Activated T-helper 1 cell treated with anti-CD3 and anti-CD28 coated beads, Interleukin-12 subunit alpha, Interleukin-12 subunit beta, Interleukin-2, Interleukin-4 antibody, amounts not matched to agents 30 ng/mL and 10 ng/mL and 1 ng/mL, durations not matched to agents 14 hours and 24 hours and 36 hours (primary cell): ENCODE measurements around the gene C5AR2. TPM values are rescaled to one million over a fixed set of nuclear protein-coding genes. Genes with fewer than 3 reads are reported as not detected.
"Not testable (repeated sequence)": the region's sequence is repeated elsewhere in the genome, so short reads cannot be mapped to it uniquely, and the experiment has no call there.

Source experiments
- DNase-seq: peaks from one replicate; pipeline ENCODE4 v3.0.0; 2021; ENCODE audit warnings: low spot score
- H3K27ac Mint-ChIP-seq: one replicate; pipeline ENCODE4 v1.8.0; 2021; ENCODE audit warnings: mild to moderate bottlenecking, mixed read lengths
- H3K27me3 Mint-ChIP-seq: one replicate; pipeline ENCODE4 v1.8.0; 2022; ENCODE audit warnings: mild to moderate bottlenecking, moderate library complexity, mixed read lengths; ENCODE audit not compliant: insufficient read depth
- H3K36me3 Mint-ChIP-seq: one replicate; pipeline ENCODE4 v1.8.0; 2021; ENCODE audit warnings: low read depth, mixed read lengths
- H3K4me1 Mint-ChIP-seq: one replicate; pipeline ENCODE4 v1.8.0; 2021; ENCODE audit warnings: low read depth, mixed read lengths
- H3K4me3 Mint-ChIP-seq: one replicate; pipeline ENCODE4 v1.8.0; 2021; ENCODE audit warnings: mild to moderate bottlenecking, moderate library complexity, mixed read lengths
- H3K9me3 Mint-ChIP-seq: one replicate; pipeline ENCODE4 v1.8.0; 2021; ENCODE audit warnings: mixed read lengths
- intact Hi-C: fragments of 100-400 bp; cut with micrococcal nuclease; formaldehyde crosslinking; loops from one replicate; pipeline ENCODE4 v1.15.1; 2024
- total RNA-seq: library from RNA; stranded (reverse); gene quantifications from 2 replicates; pipeline ENCODE4 v1.2.3, GENCODE V29; 2022

C5AR2 gene
- total RNA-seq, 1 donor from 2014 or later, result not detected

DNA sequence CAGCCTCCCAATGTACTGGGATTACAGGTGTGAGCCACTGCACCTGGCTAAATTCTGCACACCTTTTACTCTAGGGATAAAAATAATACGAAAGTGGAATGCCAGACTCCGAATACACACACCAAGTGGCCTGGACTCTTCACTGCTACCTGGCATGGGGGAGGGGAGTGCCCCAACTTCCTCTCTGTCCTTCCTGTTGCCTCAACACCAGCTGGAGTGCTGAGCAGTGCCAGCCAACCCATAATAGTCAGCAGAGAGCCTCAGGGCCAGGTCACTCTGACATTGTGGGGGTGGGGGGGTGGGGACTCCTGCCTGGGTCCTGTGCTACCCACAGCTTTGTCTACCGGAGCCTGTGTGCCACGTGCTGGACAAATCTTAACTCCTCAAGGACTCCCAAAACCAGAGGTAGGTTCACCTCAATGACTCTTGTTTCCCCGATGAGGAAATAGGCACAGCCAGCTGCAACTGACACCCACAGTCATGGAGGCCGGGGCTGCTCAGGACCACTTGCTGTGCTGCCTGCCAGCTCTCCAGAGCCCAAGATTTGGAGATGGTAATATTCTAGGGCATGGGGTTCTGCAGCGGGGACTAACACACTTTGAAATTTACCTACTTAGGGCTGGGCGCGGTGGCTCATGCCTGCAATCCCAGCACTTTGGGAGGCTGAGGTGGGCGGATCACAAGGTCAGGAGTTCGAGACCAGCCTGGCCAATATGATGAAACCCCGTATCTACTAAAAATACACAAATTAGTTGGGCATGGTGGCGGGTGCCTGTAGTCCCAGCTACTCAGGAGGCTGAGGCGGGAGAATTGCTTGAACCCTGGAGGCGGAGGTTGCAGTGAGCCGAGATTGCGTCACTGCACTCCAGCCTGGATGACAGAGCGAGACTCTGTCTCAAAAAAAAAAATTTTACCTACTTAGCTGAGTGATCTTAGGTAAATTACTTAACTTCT is 5.1 kb downstream of the C5AR2 start:
- H3K9me3 Mint-ChIP-seq, H3K36me3 Mint-ChIP-seq, DNase-seq, H3K4me1 Mint-ChIP-seq, H3K4me3 Mint-ChIP-seq, H3K27ac Mint-ChIP-seq, intact Hi-C loops, H3K27me3 Mint-ChIP-seq: not testable (repeated sequence)

DNA sequence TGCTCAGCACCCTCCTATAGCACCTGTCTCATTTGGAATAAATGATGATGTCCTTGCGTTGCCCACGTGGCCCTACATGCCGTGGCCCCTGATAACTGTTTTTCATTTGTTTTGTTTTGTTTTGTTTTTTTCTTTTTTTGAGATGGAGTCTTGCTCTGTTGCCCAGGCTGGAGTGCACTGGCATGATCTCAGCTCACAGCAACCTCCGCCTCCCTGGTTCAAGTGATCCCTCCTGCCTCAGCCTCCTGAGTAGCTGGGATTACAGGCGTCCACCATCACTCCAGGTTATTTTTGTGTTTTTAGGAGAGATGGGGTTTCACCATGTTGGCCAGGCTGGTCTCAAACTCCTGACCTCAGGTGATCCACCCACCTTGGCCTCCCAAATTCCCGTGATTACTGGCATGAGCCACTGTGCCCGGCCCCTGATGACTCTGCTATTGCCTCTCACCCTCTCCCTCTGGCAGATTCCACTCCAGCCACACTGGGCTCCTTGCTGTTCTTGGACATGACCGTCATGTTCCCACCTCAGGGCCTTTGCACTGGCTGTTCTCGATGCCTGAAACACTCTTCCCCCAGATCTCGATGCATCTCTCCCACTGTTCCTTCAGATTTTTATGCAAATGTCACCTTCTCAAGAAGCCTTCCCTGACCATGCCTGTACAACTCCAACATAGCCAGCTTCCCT is 7.4 kb downstream of the C5AR2 start:
- H3K4me3 Mint-ChIP-seq, result no peak overlapping the region
- H3K36me3 Mint-ChIP-seq, result no peaks in the 10 kb centered on the region
- no peaks in the 10 kb centered on the region for H3K9me3 Mint-ChIP-seq
- no peak for DNase-seq
- intact Hi-C loops, result no loop called here
- H3K27me3 Mint-ChIP-seq, result peaks cover 3% of the 10 kb centered on the region
- H3K27ac Mint-ChIP-seq, result no peak overlapping the region
- H3K4me1 Mint-ChIP-seq, result peaks cover 6% of the 10 kb centered on the region

DNA sequence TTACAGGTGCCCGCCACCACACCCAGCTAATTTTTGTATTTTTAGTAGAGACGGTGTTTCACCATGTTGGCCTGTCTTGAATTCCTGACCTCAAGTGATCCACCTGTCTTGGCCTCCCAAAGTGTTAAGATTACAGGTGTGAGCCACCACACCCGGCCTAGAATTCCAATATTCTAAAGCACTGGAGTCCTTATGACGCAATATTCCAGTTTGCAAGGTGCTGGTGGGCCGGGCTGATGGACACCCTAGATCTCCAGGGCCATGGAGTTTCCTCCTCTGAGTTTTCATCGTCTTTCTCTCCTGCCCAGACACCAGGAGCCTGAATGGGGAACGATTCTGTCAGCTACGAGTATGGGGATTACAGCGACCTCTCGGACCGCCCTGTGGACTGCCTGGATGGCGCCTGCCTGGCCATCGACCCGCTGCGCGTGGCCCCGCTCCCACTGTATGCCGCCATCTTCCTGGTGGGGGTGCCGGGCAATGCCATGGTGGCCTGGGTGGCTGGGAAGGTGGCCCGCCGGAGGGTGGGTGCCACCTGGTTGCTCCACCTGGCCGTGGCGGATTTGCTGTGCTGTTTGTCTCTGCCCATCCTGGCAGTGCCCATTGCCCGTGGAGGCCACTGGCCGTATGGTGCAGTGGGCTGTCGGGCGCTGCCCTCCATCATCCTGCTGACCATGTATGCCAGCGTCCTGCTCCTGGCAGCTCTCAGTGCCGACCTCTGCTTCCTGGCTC is 8.7 kb downstream of the C5AR2 start:
- H3K36me3 Mint-ChIP-seq, result no peaks in the 10 kb centered on the region
- DNase-seq, result no peak
- H3K4me3 Mint-ChIP-seq, result no peak overlapping the region
- peaks cover 6% of the 10 kb centered on the region for H3K4me1 Mint-ChIP-seq
- peaks cover 3% of the 10 kb centered on the region for H3K27me3 Mint-ChIP-seq
- intact Hi-C loops, result no loop called here
- no peaks in the 10 kb centered on the region for H3K9me3 Mint-ChIP-seq
- no peak overlapping the region for H3K27ac Mint-ChIP-seq

DNA sequence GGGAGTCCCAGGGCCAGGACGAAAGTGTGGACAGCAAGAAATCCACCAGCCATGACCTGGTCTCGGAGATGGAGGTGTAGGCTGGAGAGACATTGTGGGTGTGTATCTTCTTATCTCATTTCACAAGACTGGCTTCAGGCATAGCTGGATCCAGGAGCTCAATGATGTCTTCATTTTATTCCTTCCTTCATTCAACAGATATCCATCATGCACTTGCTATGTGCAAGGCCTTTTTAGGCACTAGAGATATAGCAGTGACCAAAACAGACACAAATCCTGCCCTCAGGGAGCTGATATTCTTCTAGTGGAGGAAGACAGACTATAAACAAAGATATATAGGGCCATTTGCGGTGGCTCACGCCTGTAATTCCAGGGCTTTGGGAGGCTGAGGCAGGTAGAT is 9.8 kb downstream of the C5AR2 start:
- Mint-ChIP-seq H3K4me1 (peaks cover under 1% of the 10 kb centered on the region), H3K9me3 (no peaks in the 10 kb centered on the region), H3K4me3 (no peak overlapping the region), H3K27ac (no peak overlapping the region), H3K36me3 (no peaks in the 10 kb centered on the region), H3K27me3 (peaks cover 3% of the 10 kb centered on the region)
- no peak for DNase-seq
- intact Hi-C loops, result no loop called here

DNA sequence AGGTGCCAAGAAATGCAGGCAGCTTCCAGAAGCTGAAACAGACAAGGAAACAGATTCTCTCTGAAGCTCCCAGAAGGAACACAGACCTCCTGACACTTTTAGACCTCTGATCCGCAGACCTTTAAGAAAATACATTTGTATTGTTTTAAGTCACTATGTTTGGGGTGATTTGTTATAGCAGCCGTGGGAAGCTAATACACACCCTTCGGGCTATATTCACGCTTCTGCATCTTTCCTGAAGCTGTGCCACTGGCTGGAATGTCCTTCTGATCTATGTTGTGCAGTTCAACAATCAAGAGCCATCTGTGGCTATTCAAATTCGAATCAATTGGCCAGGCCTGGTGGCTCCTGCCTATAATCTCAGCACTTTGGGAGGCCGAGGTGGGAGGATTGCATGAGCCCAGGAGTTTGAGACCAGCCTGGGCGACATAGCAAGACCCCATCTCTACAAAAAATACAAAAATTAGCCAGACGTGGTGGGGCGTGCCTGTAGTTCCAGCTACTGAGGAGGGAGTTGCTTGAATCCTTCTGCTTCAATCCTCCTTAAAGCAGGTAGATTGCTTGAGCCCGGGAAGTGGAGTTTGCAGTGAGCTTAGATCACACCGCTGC is 11.3 kb downstream of the C5AR2 start:
- intact Hi-C loops, result no loop called here
- Mint-ChIP-seq H3K36me3 (no peaks in the 10 kb centered on the region), H3K27ac (no peak overlapping the region), H3K9me3 (no peaks in the 10 kb centered on the region), H3K4me1 (no peaks in the 10 kb centered on the region), H3K27me3 (peaks cover 3% of the 10 kb centered on the region), H3K4me3 (no peak overlapping the region)
- no peak for DNase-seq

DNA sequence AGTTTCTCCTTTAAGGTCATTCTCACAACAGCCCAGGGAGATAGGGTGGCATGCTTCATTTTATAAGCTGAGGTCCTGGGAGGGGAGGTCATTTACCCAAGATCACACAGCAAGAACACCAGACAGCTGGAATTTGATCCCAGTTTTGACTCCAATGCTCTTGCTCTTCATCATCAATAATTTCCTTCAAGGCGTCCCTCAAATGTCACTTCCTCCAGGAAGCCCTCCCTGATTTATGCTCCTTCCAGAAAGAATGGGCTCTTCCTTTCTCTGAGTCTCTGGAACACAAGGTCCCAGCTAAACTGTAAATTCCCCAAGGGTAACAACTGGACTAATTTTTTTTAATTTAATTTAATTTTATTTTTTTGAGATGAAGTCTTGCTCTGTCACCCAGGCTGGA is 12.4 kb downstream of the C5AR2 start:
- intact Hi-C loops, result no loop called here
- no peak overlapping the region for H3K27ac Mint-ChIP-seq
- H3K36me3 Mint-ChIP-seq, result peaks cover 4% of the 10 kb centered on the region
- peaks cover 10% of the 10 kb centered on the region for H3K4me1 Mint-ChIP-seq
- no peaks in the 10 kb centered on the region for H3K9me3 Mint-ChIP-seq
- H3K27me3 Mint-ChIP-seq, result peaks cover 3% of the 10 kb centered on the region
- no peak overlapping the region for H3K4me3 Mint-ChIP-seq
- DNase-seq, result no peak

DNA sequence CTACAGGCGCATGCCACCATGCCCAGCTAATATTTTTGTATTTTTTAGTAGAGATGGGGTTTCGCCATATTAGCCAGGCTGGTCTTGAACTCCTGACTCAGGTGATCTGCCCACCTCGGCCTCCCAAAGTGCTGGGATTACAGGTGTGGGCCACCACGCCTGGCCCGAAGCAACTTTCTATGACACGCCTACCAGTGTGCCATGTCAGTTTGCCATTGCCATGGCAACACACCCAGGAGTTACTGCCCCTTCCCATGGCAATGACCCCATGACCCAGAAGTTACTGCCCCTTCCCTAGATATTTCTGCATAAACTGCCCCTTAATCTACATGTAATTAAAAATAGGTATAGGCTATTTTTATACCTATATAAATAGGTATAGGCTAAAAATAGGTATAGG is 14.0 kb downstream of the C5AR2 start:
- not testable (repeated sequence) for H3K27me3 Mint-ChIP-seq, DNase-seq, H3K27ac Mint-ChIP-seq, H3K9me3 Mint-ChIP-seq, H3K4me3 Mint-ChIP-seq
- peaks cover 24% of the 10 kb centered on the region for H3K4me1 Mint-ChIP-seq
- intact Hi-C loops, result loop anchor here (5.0 kb wide), 2 partner anchors 36 to 309 kb away; no protein-coding TSS in a partner anchor
- peaks cover 13% of the 10 kb centered on the region for H3K36me3 Mint-ChIP-seq

DNA sequence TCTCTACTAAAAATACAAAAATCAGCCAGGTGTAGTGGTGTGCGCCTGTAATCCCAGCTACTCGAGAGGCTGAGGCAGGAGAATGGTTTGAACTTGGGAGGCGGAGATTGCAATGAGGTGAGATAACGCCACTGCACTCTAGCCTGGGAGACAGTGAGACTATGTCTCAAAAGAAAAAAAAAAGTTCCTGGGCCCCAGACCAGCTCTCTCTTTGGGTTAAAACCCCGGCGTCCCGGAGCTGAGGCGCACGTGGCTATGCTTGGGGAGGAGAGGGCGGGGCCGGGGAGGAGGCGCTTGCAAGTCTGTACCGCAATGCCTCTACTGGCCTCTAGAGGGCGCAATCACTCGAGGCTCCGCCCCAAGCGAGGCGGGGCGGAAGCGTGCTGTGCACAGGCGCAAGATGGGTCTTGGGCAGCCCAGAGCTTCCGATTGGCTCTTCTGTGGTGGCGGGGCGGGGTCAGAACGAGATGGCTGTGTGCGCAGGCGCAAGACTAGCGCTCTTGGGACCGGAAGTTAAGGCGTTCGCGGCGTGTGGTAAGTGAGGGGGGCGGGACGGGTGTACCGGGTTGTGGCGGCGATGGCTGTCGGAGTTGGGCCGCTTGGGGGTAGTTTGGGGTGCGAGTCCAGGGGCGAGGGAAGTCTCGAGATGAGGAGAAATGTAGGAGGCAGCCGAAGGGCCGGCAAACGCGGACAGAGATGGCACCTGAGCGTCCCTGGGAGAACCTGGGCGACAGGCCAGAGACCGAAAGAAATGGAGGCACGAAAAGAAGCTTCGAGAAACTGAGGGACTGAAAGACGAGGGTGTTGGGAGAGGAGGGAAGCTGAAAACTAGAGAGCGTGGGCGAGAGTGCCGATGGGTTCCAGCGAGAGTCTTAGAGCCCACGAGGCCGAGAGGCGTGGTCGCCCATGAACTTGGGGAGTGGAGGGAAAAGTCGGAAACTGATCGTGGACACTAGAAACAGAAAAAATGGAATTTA is 17.1 kb downstream of the C5AR2 start, which contains the start of gene DHX34:
DHX34 (plus strand) TSS at position 497 of the 977 bp plus-strand sequence. CDS start 3,716 bp downstream, outside the sequence.
- no peaks in the 10 kb centered on the region for H3K9me3 Mint-ChIP-seq
- H3K36me3 Mint-ChIP-seq, result peaks cover 20% of the 10 kb centered on the region
- peak within 1 kb of the TSS; percentile 93 for H3K4me3 Mint-ChIP-seq
- peak; percentile 100 for DNase-seq
- no peaks in the 10 kb centered on the region for H3K27me3 Mint-ChIP-seq
- intact Hi-C loops, result loop anchor here (1.0 to 5.0 kb wide), 9 partner anchors 33 to 1656 kb away; partner anchors contain the start of genes INAFM1, NAPA, NOP53 and QPCTL
- peak within 1 kb of the TSS; percentile 94 for H3K27ac Mint-ChIP-seq
- peaks cover 40% of the 10 kb centered on the region for H3K4me1 Mint-ChIP-seq

DNA sequence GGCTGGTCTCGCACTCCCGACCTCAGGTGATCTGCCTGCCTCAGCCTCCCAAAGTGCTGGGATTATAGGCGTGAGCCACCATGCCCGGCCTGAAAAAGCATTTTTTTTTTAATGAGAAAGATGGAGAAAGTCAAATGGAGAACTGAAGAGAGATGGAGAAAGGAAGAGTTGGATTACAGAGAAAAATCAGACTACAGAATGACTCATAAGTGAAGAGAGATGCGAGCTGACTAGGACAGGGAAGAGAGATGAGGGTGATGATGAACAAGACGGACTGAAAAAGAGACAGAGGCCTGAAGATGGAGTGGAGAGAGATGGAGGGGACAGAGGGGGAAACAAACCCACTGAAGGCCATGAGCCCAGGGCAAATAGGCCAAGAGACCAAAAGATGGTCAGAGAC is 18.7 kb downstream of the C5AR2 start:
- Mint-ChIP-seq H3K36me3 (peaks cover 26% of the 10 kb centered on the region), H3K9me3 (no peaks in the 10 kb centered on the region), H3K27ac (peak overlapping the region; percentile 40), H3K27me3 (no peaks in the 10 kb centered on the region), H3K4me1 (peaks cover 40% of the 10 kb centered on the region), H3K4me3 (peak overlapping the region; percentile 69)
- intact Hi-C loops, result no loop called here
- no peak for DNase-seq

DNA sequence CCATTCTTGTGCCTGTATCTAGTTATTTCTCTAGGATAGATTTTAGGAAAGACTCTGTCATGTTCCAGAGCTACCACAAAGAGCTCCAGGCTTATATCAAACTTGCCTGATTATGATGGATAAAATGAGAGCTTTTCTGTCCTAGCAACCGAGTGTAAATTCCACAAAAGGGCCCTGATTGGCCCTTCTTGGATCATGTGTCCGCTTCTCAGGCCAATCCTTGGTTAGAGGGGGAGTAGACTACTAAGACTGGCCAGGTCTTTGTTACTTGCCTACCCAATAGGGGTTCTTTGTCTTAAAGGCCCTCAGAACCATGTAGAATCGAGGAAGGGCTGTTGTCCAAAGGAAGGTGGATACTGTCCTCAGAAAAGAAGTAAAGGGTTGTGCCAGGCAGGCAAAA is 19.6 kb downstream of the C5AR2 start:
- Mint-ChIP-seq H3K9me3 (no peaks in the 10 kb centered on the region), H3K27me3 (no peaks in the 10 kb centered on the region), H3K4me3 (no peak overlapping the region), H3K27ac (no peak overlapping the region), H3K36me3 (peaks cover 32% of the 10 kb centered on the region), H3K4me1 (peaks cover 40% of the 10 kb centered on the region)
- intact Hi-C loops, result no loop called here
- no peak for DNase-seq

DNA sequence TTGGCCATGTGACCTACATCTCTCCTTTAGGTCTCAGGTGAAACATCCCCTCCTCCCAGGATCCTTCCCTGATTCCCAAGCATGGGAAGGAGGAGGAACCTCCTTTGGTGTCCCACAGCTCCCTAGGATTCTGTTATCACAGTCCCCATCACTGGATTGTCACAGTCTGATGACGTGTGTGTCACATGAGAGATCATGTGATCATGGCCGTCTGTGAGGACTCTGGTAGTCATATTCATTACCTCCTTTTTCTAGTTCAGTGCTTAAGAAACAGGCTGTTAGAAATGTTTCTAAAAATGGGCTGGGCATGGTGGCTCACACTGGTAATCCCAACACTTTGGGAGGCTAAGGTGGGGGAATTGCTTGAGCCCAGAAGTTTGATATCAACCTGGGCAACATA is 20.1 kb downstream of the C5AR2 start:
- no peaks in the 10 kb centered on the region for H3K9me3 Mint-ChIP-seq
- intact Hi-C loops, result no loop called here
- no peak overlapping the region for H3K4me3 Mint-ChIP-seq
- H3K27ac Mint-ChIP-seq, result no peak overlapping the region
- no peaks in the 10 kb centered on the region for H3K27me3 Mint-ChIP-seq
- peaks cover 36% of the 10 kb centered on the region for H3K36me3 Mint-ChIP-seq
- peaks cover 40% of the 10 kb centered on the region for H3K4me1 Mint-ChIP-seq
- DNase-seq, result no peak
